WTC11 (cell line): ENCODE data around the gene PRKAR2B. TPM values are rescaled to one million over a fixed set of nuclear protein-coding genes. Genes with fewer than 3 reads are reported as not detected.

Experiments used
- ATAC-seq: fragments of 200-7000 bp; cut with Tn5 transposase; 2 replicates; pipeline ENCODE4 v1.10.0; 2021; ENCODE audit warnings: mild to moderate bottlenecking, moderate library complexity
- CTCF ChIA-PET: fragments of 300-600 bp; sonication (Branson Sonifier 250); formaldehyde crosslinking; loops from one replicate; lab custom pipeline; 2021; ENCODE audit warnings: antibody characterized with exemption; lab: Charles Lee
- POLR2A ChIA-PET: fragments of 350-600 bp; sonication (Branson Sonifier 250); formaldehyde crosslinking; loops from one replicate; lab custom pipeline; 2021; ENCODE audit warnings: antibody characterized with exemption; lab: Charles Lee
- DNase-seq: peaks from one replicate; pipeline ENCODE4 v3.0.0; 2021; ENCODE audit warnings: low spot score
- H3K27ac Mint-ChIP-seq: 2 replicates; pipeline ENCODE4 v1.8.0; 2021; ENCODE audit warnings: mixed read lengths
- H3K27me3 Mint-ChIP-seq: 2 replicates; pipeline ENCODE4 v1.8.0; 2021; ENCODE audit warnings: low read depth, mild to moderate bottlenecking, moderate library complexity, mixed read lengths
- H3K36me3 Mint-ChIP-seq: 2 replicates; pipeline ENCODE4 v1.8.0; 2021; ENCODE audit warnings: mixed read lengths
- H3K4me1 Mint-ChIP-seq: 2 replicates; pipeline ENCODE4 v1.8.0; 2022; ENCODE audit warnings: mixed read lengths
- H3K4me3 Mint-ChIP-seq: 2 replicates; pipeline ENCODE4 v1.8.0; 2021; ENCODE audit warnings: mild to moderate bottlenecking, moderate library complexity, mixed read lengths
- H3K9me3 Mint-ChIP-seq: 2 replicates; pipeline ENCODE4 v1.8.0; 2021; ENCODE audit warnings: mixed read lengths
- ATF3 ChIP-seq: sonication (generic); formaldehyde crosslinking; conservative IDR thresholded peaks from 2 replicates; pipeline ENCODE4 v1.8.1; 2022; ENCODE audit warnings: mild to moderate bottlenecking, missing genetic modification reagents
- ATF6 ChIP-seq: sonication (generic); formaldehyde crosslinking; IDR thresholded peaks from 2 replicates; pipeline ENCODE4 v1.8.1; 2023; ENCODE audit warnings: mild to moderate bottlenecking, missing genetic modification reagents
- CDX4 ChIP-seq: fragments of 250-450 bp; sonication (Bioruptor Pico); IDR thresholded peaks from 2 replicates; pipeline ENCODE4 v1.9.0; 2021; ENCODE audit warnings: moderate library complexity, mild to moderate bottlenecking, inconsistent platforms, borderline replicate concordance
- E2F1 ChIP-seq: sonication (generic); formaldehyde crosslinking; IDR thresholded peaks from 2 replicates; pipeline ENCODE4 v1.8.0; 2022; ENCODE audit warnings: mild to moderate bottlenecking, missing genetic modification reagents
- ERG ChIP-seq: fragments of 250-450 bp; sonication (Bioruptor Pico); IDR thresholded peaks from 2 replicates; pipeline ENCODE4 v1.8.0; 2021; ENCODE audit warnings: mild to moderate bottlenecking
- ESRRA ChIP-seq: sonication (generic); formaldehyde crosslinking; IDR thresholded peaks from 2 replicates; pipeline ENCODE4 v1.8.1; 2022; ENCODE audit warnings: mild to moderate bottlenecking, missing genetic modification reagents, borderline replicate concordance
- ETV6 ChIP-seq: sonication (generic); formaldehyde crosslinking; IDR thresholded peaks from 2 replicates; pipeline ENCODE4 v1.8.1; 2022; ENCODE audit warnings: mild to moderate bottlenecking, missing genetic modification reagents
- FOXP1 ChIP-seq: sonication (generic); formaldehyde crosslinking; IDR thresholded peaks from 2 replicates; pipeline ENCODE4 v1.8.0; 2022; ENCODE audit warnings: missing genetic modification reagents, mild to moderate bottlenecking, moderate library complexity, borderline replicate concordance
- GABPB1 ChIP-seq: sonication (generic); formaldehyde crosslinking; IDR thresholded peaks from 2 replicates; pipeline ENCODE4 v1.8.1; 2023; ENCODE audit warnings: mild to moderate bottlenecking, missing genetic modification reagents
- IRF2 ChIP-seq: sonication (generic); formaldehyde crosslinking; IDR thresholded peaks from 2 replicates; pipeline ENCODE4 v1.8.0; 2022; ENCODE audit warnings: low read depth, missing genetic modification reagents, borderline replicate concordance
- KAT7 ChIP-seq: sonication (generic); formaldehyde crosslinking; IDR thresholded peaks from 2 replicates; pipeline ENCODE4 v1.8.1; 2023; ENCODE audit warnings: missing genetic modification reagents, mild to moderate bottlenecking, borderline replicate concordance
- NFE2L1 ChIP-seq: sonication (generic); formaldehyde crosslinking; IDR thresholded peaks from 2 replicates; pipeline ENCODE4 v1.8.1; 2023; ENCODE audit warnings: missing genetic modification reagents
- SP1 ChIP-seq: sonication (generic); formaldehyde crosslinking; conservative IDR thresholded peaks from 2 replicates; pipeline ENCODE4 v1.8.1; 2022; ENCODE audit warnings: missing genetic modification reagents
- TCF7 ChIP-seq: sonication (generic); formaldehyde crosslinking; IDR thresholded peaks from 2 replicates; pipeline ENCODE4 v1.8.0; 2022; ENCODE audit warnings: mild to moderate bottlenecking, low read depth, missing genetic modification reagents, moderate library complexity
- ZBTB43 ChIP-seq: sonication (generic); formaldehyde crosslinking; IDR thresholded peaks from 2 replicates; pipeline ENCODE4 v1.8.1; 2023; ENCODE audit warnings: mild to moderate bottlenecking, missing genetic modification reagents
- ZNF138 ChIP-seq: sonication (generic); formaldehyde crosslinking; conservative IDR thresholded peaks from 2 replicates; pipeline ENCODE4 v1.8.1; 2022; ENCODE audit warnings: mild to moderate bottlenecking, moderate library complexity, missing genetic modification reagents
- ZNF281 ChIP-seq: sonication (generic); formaldehyde crosslinking; IDR thresholded peaks from 2 replicates; pipeline ENCODE4 v1.8.0; 2023; ENCODE audit warnings: mild to moderate bottlenecking, missing genetic modification reagents
- ZNF425 ChIP-seq: fragments of 250-450 bp; sonication (Bioruptor Pico); conservative IDR thresholded peaks from 2 replicates; pipeline ENCODE4 v1.9.0; 2021; ENCODE audit warnings: mild to moderate bottlenecking
- total RNA-seq: library from RNA; stranded (reverse); gene quantifications from 3 replicates; pipeline ENCODE4 v1.2.3, GENCODE V29; 2021

Gene PRKAR2B
- total RNA-seq, 1 experiment from 2014 or later = 29.6 TPM

GRCh38 chr7:107119376-107120105 is 75.0 kb downstream of the PRKAR2B start:
- Mint-ChIP-seq H3K9me3 (no peaks in the 10 kb centered on the region), H3K27me3 (no peaks in the 10 kb centered on the region), H3K4me3 (no peak overlapping the region), H3K27ac (0 out of 2 replicates have a peak overlapping the region, but pooled peaks have one; percentile 4), H3K4me1 (peaks cover 30% of the 10 kb centered on the region), H3K36me3 (no peaks in the 10 kb centered on the region)
- DNase-seq (no peak), ATAC-seq (no peak; the same call in 1 of the 2 replicates)
- POLR2A ChIA-PET = no interaction called here
- TF ChIP-seq SP1 (no peak), TCF7 (CRISPR knock-in tag) (no peak), ZBTB43 (no peak), ETV6 (CRISPR knock-in tag) (no peak), ATF6 (CRISPR knock-in tag) (no peak), CDX4 (no peak)
- CTCF ChIA-PET = interaction anchor here (2.1 kb wide), 1 partner anchor 11 kb away, joined by 6 read pairs; no protein-coding TSS in a partner anchor

- no peak overlapping the region for H3K27ac Mint-ChIP-seq
- DNase-seq = no peak
- peaks cover 26% of the 10 kb centered on the region for H3K4me1 Mint-ChIP-seq
- no peaks in the 10 kb centered on the region for H3K36me3 Mint-ChIP-seq
- no peak for ATAC-seq
- H3K4me3 Mint-ChIP-seq = no peak overlapping the region
- H3K9me3 Mint-ChIP-seq = no peaks in the 10 kb centered on the region
- no peak for TF ChIP-seq ESRRA
- TF ChIP-seq IRF2 (CRISPR knock-in tag) = no peak
- TF ChIP-seq ERG (CRISPR knock-in tag) = no peak
- no peak for TF ChIP-seq NFE2L1 (CRISPR knock-in tag)
- no peak for TF ChIP-seq FOXP1 (CRISPR knock-in tag)
- TF ChIP-seq TCF7 (CRISPR knock-in tag) = no peak
- TF ChIP-seq GABPB1 (CRISPR knock-in tag) = no peak
- TF ChIP-seq ZNF281 = no peak
- TF ChIP-seq ZNF138 (CRISPR knock-in tag) = no peak
- no peak for TF ChIP-seq ZNF425 (CRISPR knock-in tag)
- no peak for TF ChIP-seq ATF3
- no peak for TF ChIP-seq KAT7 (CRISPR knock-in tag)
- no peak for TF ChIP-seq E2F1 (CRISPR knock-in tag)
- ChIA-PET CTCF (interaction anchor here (0.9 to 1.6 kb wide), 3 partner anchors 25 to 74 kb away, joined by 3 to 5 read pairs (median 3); no protein-coding TSS in a partner anchor), POLR2A (no interaction called here)
- H3K27me3 Mint-ChIP-seq = no peaks in the 10 kb centered on the region
Observed at GRCh38 chr7:107122486-107122911, 78.0 kb downstream of the PRKAR2B start.
